ENCODE measurements around the gene MTCL3.

MTCL3 gene

DNA sequence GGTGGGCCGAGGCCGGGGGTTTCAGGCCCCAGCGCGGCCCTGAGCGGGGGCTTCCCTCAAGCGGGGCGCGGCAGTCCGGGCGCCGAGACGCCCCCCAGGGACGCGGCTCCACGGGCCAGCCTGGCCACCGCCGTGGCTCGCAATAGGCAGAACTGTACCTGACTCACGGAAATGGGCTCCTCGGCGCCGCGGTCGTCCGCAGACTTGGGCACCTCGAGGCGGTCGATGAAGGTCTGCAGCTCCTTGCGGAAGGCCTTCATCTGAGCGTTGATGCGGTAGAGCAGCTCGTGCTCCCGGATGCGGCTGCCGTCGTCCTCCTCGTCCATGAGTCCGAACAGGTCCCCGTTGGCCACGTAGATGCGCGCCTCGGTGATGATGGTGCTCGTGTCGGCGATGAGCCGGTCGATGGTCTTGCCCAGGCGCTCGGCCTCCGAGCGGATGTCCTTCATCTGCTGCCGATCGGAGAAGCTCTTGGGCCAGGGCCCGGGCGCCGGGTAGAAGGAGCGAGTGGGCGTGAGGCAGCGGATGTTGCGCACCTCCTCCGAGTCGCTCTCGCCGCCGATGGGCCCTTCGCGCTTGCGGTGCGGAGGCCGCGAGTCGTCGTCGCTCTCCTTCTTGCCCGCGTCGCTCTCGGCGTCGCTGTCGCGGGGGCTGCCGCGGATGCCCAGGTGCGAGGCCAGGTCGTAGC lies 43.9 kb downstream of the MTCL3 start:
- Histone ChIP-seq H3K4me3 (ENCODE audit: control insufficient read depth in 2 of 3, extremely low read depth in 1 of 3, insufficient read depth in 2 of 3, low read depth in 1 of 3, low read length in 3 of 3) (no peak overlapping the region), H3K4me2 (ENCODE audit: control insufficient read depth, extremely low read depth, insufficient read depth, low read depth, low read length) (no peak overlapping the region), H3K79me2 (ENCODE audit: control insufficient read depth, insufficient read depth, low read length) (no peaks in the 10 kb centered on the region), H3K27me3 (ENCODE audit: control insufficient read depth, extremely low read depth, insufficient read depth, low read length) (peaks cover 6% of the 10 kb centered on the region), H3K9me3 (ENCODE audit: control insufficient read depth, low read depth, low read length) (no peaks in the 10 kb centered on the region), H4K20me1 (ENCODE audit: control insufficient read depth, extremely low read depth, insufficient read depth, low read length) (no peaks in the 10 kb centered on the region), H3K36me3 (ENCODE audit: control insufficient read depth in 2 of 2, extremely low read depth in 1 of 2, insufficient read depth in 2 of 2, low read length in 2 of 2) (no peaks in the 10 kb centered on the region), H3K4me1 (ENCODE audit: control insufficient read depth, extremely low read depth, insufficient read depth, low read length) (no peaks in the 10 kb centered on the region), H3K9me1 (ENCODE audit: control insufficient read depth, extremely low read depth, insufficient read depth, low read length) (no peaks in the 10 kb centered on the region), H3K27ac (ENCODE audit: control insufficient read depth, insufficient read depth, low read length) (no peak overlapping the region), H3K9ac (ENCODE audit: control insufficient read depth, extremely low read depth, insufficient read depth, low read length) (no peak overlapping the region), H2AFZ (ENCODE audit: control insufficient read depth, low read length) (no peak overlapping the region)
- no peak for TF ChIP-seq EZH2 (IDR thresholded peaks at IDR 0.05; ENCODE audit: low read length)
- TF ChIP-seq, protein P1, sequence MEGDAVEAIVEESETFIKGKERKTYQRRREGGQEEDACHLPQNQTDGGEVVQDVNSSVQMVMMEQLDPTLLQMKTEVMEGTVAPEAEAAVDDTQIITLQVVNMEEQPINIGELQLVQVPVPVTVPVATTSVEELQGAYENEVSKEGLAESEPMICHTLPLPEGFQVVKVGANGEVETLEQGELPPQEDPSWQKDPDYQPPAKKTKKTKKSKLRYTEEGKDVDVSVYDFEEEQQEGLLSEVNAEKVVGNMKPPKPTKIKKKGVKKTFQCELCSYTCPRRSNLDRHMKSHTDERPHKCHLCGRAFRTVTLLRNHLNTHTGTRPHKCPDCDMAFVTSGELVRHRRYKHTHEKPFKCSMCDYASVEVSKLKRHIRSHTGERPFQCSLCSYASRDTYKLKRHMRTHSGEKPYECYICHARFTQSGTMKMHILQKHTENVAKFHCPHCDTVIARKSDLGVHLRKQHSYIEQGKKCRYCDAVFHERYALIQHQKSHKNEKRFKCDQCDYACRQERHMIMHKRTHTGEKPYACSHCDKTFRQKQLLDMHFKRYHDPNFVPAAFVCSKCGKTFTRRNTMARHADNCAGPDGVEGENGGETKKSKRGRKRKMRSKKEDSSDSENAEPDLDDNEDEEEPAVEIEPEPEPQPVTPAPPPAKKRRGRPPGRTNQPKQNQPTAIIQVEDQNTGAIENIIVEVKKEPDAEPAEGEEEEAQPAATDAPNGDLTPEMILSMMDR (optimal IDR thresholded peaks at IDR 0.05 in 1 of 3, IDR thresholded peaks at IDR 0.05 in 1 of 3, conservative IDR thresholded peaks at IDR 0.05 in 1 of 3; ENCODE audit: extremely low read depth in 1 of 3, insufficient read depth in 2 of 3, low read length in 3 of 3), result no peak
- no peak for FAIRE-seq
- dilution Hi-C loops (cut with MboI; ENCODE audit: extremely low pct_ligation_motif_present, low sequenced_read_pairs), result no loop called here
- DNase-seq (ENCODE audit: low read depth, low spot score), result no peak

DNA sequence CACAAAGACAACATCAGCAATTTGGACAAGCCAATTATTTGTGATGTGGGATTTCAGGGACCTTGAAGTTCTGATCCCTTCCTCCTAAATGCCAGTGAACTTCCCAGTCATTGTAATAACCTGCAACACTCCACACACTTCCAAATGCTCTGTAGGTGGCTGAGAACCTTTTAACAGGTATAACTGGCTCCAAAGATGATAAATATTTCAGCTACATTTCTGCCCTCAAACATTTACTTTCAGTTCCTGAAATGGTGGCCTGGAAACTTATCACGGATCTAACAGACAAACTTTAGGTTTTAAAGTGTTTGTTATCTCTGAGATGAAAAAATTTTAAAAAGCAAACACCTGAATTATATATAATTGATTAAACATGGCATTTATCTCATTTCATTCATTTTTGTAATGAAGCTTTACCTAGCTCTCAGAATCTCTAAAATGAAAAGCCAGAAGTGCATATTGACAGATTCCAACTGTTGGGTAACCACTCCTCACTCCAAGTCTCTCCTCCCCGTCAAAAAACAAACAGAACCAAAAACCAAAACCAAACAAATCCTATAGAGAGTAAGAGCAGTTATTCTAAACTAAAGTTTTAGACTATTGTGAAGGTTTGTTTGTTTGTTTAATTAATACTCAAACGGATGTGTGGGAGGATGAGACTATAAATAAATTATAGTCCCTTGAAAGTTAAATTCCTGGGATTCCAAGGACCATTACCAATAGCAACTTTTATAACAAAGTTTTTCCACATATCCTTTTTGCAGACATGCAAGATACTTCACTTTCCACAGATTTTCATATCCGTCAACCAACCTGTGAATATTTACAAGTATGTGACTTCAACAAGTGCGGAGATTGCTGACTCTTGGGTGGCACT lies 47.5 kb downstream of the MTCL3 start:
- no peak for DNase-seq (ENCODE audit: low read depth, low spot score)
- Histone ChIP-seq H3K9ac (ENCODE audit: control insufficient read depth, extremely low read depth, insufficient read depth, low read length) (no peak overlapping the region), H3K27me3 (ENCODE audit: control insufficient read depth, extremely low read depth, insufficient read depth, low read length) (peaks cover 6% of the 10 kb centered on the region), H3K36me3 (ENCODE audit: control insufficient read depth in 2 of 2, extremely low read depth in 1 of 2, insufficient read depth in 2 of 2, low read length in 2 of 2) (no peaks in the 10 kb centered on the region), H2AFZ (ENCODE audit: control insufficient read depth, low read length) (no peak overlapping the region), H3K4me1 (ENCODE audit: control insufficient read depth, extremely low read depth, insufficient read depth, low read length) (no peaks in the 10 kb centered on the region), H3K4me2 (ENCODE audit: control insufficient read depth, extremely low read depth, insufficient read depth, low read depth, low read length) (no peak overlapping the region), H3K9me3 (ENCODE audit: control insufficient read depth, low read depth, low read length) (no peaks in the 10 kb centered on the region), H3K4me3 (ENCODE audit: control insufficient read depth in 2 of 3, extremely low read depth in 1 of 3, insufficient read depth in 2 of 3, low read depth in 1 of 3, low read length in 3 of 3) (no peak overlapping the region), H3K27ac (ENCODE audit: control insufficient read depth, insufficient read depth, low read length) (no peak overlapping the region), H3K9me1 (ENCODE audit: control insufficient read depth, extremely low read depth, insufficient read depth, low read length) (no peaks in the 10 kb centered on the region), H3K79me2 (ENCODE audit: control insufficient read depth, insufficient read depth, low read length) (no peaks in the 10 kb centered on the region), H4K20me1 (ENCODE audit: control insufficient read depth, extremely low read depth, insufficient read depth, low read length) (no peaks in the 10 kb centered on the region)
- dilution Hi-C loops (cut with MboI; ENCODE audit: extremely low pct_ligation_motif_present, low sequenced_read_pairs), result no loop called here
- TF ChIP-seq EZH2 (IDR thresholded peaks at IDR 0.05; ENCODE audit: low read length), result no peak
- TF ChIP-seq, protein P1 (optimal IDR thresholded peaks at IDR 0.05 in 1 of 3, IDR thresholded peaks at IDR 0.05 in 1 of 3, conservative IDR thresholded peaks at IDR 0.05 in 1 of 3; ENCODE audit: extremely low read depth in 1 of 3, insufficient read depth in 2 of 3, low read length in 3 of 3), result no peak
- no peak for FAIRE-seq

Data from keratinocyte (primary cell).